GM12874 (cell line): ENCODE results near the gene CSRP1.

Source experiments
- TF ChIP-seq, protein P1 (sequence below): IDR thresholded peaks from 2 replicates; pipeline ENCODE4 v1.5.1; 2011; ENCODE audit warnings: low read depth, mild to moderate bottlenecking, control low read depth, low read length, moderate library complexity; ENCODE audit not compliant: insufficient read depth

CSRP1 gene

DNA sequence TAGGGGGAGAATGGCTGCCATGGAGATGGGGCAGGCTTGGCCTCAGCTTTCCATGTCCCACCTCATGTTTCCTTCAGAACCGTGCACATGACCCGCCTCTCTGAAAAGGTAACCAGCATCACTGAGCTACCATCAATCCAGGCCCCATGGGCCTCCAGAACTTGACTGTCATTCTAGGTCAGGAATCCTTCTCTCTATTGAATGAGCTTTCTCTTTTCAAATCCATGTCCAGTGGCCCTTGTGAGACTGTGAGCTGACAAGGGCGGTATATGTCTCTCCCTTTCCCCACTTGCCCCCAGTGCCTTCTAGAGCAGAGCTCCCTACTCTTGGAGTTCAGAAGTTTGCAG lies 4.4 kb downstream of the CSRP1 start:
- TF ChIP-seq, protein P1, sequence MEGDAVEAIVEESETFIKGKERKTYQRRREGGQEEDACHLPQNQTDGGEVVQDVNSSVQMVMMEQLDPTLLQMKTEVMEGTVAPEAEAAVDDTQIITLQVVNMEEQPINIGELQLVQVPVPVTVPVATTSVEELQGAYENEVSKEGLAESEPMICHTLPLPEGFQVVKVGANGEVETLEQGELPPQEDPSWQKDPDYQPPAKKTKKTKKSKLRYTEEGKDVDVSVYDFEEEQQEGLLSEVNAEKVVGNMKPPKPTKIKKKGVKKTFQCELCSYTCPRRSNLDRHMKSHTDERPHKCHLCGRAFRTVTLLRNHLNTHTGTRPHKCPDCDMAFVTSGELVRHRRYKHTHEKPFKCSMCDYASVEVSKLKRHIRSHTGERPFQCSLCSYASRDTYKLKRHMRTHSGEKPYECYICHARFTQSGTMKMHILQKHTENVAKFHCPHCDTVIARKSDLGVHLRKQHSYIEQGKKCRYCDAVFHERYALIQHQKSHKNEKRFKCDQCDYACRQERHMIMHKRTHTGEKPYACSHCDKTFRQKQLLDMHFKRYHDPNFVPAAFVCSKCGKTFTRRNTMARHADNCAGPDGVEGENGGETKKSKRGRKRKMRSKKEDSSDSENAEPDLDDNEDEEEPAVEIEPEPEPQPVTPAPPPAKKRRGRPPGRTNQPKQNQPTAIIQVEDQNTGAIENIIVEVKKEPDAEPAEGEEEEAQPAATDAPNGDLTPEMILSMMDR, result no peak

- TF ChIP-seq, protein P1, result no peak
These were observed 5.0 kb downstream of the CSRP1 start for GRCh38 chr1:201501812-201502510.

- TF ChIP-seq, protein P1, result no peak
These were observed 5.8 kb downstream of the CSRP1 start for GRCh38 chr1:201501144-201501543.

GRCh38 chr1:201500670-201501120 lies 6.2 kb downstream of the CSRP1 start:
- TF ChIP-seq, protein P1, result no peak

- TF ChIP-seq, protein P1, result no peak
These were observed 6.9 kb downstream of the CSRP1 start for GRCh38 chr1:201499795-201500669.

- TF ChIP-seq, protein P1, result no peak
These were observed 7.7 kb downstream of the CSRP1 start for GRCh38 chr1:201499191-201499590.

- TF ChIP-seq, protein P1, result no peak
These were observed 8.3 kb downstream of the CSRP1 start for GRCh38 chr1:201498621-201499020.
